Measurements from ENCODE around the gene MAST3. TPM values are rescaled to one million over a fixed set of nuclear protein-coding genes. Genes with fewer than 3 reads are reported as not detected.

Gene MAST3
- total and polyA plus RNA-seq, 2 of the 13 experiments (the other 11 are each of a cell fraction or from before 2014, with no cell fraction given), result 4.1 to 4.6 TPM

DNA sequence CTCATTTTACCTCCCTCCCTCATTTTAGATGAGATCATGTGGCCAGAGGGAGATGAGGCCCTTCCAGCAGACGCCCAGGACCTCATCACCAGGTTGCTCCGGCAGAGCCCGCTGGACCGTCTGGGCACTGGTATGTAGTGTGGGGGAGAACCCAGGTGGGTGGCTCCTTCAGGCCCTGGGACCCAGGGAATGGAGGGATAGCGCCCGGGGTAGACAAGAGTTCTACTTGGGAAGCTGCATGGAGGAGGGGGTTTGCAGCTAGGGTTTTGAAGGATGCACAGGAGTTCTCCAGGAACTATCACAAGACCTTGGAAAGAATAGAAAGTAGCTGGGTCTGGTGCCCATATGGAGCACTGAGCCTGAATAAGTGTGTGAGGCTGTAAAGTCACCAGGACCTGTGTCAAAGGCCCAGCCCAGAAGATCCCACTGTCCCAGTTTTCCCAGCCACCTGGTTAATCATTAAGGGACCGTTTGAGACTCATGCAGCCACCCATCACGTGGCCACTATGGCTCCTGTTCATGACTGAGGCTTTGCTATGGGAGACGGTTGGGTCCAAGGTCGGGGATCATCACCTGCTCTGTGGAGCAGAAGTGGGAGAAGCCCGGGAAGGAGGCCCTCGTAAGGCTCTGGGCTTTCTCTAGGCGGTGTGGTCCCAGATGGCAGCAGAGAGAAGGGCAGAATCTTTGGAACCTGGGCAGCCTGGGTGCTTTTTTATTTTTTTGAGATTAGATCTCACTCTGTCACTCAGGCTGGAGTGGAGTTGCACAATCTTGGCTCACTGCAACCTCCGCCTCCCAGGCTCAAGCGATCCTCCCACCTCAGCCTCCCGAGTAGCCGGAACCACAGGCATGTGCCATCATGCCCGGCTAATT is 38.4 kb downstream of the MAST3 start (continued):
- TF ChIP-seq ZNF713 (CRISPR knock-in tag; IDR thresholded peaks at IDR 0.05) (no peak), PHF20 (CRISPR knock-in tag; IDR thresholded peaks at IDR 0.05) (no peak), ZMYM3 (CRISPR knock-in tag; IDR thresholded peaks at IDR 0.05) (peak; percentile 94), SMARCC2 (IDR thresholded peaks at IDR 0.05) (no peak), ZNF614 (CRISPR knock-in tag; IDR thresholded peaks at IDR 0.05; ENCODE audit: borderline replicate concordance) (peak; percentile 74; the same call in 1 of the 2 replicates), ZFY (CRISPR knock-in tag; IDR thresholded peaks at IDR 0.05) (peak; percentile 63), SRSF9 (IDR thresholded peaks at IDR 0.05; ENCODE audit: borderline replicate concordance, insufficient read depth, low read depth, low read length, poor library complexity, severe bottlenecking) (no peak), TBL1XR1 (IDR thresholded peaks at IDR 0.05; ENCODE audit: borderline replicate concordance, low read length, partially characterized antibody) (no peak), NCOR1 (IDR thresholded peaks at IDR 0.05; ENCODE audit: borderline replicate concordance, low read length) (peak; percentile 53; the same call in 1 of the 2 replicates), ZNF567 (CRISPR knock-in tag; IDR thresholded peaks at IDR 0.05; ENCODE audit: borderline replicate concordance) (no peak), GABPA (IDR thresholded peaks at IDR 0.05; ENCODE audit: low read depth, low read length) (no peak), GABPA (CRISPR knock-in tag; IDR thresholded peaks at IDR 0.05; ENCODE audit: low read depth) (peak; percentile 26; the same call in 1 of the 2 replicates), MTF1 (CRISPR knock-in tag; IDR thresholded peaks at IDR 0.05) (no peak), ZKSCAN1 (IDR thresholded peaks at IDR 0.05; ENCODE audit: low read length) (no peak), ZNF7 (CRISPR knock-in tag; IDR thresholded peaks at IDR 0.05) (no peak), CEBPG (CRISPR knock-in tag; IDR thresholded peaks at IDR 0.05) (peak; percentile 88), ZNF484 (CRISPR knock-in tag; IDR thresholded peaks at IDR 0.05; ENCODE audit: borderline replicate concordance, low read depth) (no peak), ZC3H13 (CRISPR knock-in tag; IDR thresholded peaks at IDR 0.05) (no peak)
- TF ChIP-seq, protein P1, sequence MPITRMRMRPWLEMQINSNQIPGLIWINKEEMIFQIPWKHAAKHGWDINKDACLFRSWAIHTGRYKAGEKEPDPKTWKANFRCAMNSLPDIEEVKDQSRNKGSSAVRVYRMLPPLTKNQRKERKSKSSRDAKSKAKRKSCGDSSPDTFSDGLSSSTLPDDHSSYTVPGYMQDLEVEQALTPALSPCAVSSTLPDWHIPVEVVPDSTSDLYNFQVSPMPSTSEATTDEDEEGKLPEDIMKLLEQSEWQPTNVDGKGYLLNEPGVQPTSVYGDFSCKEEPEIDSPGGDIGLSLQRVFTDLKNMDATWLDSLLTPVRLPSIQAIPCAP (CRISPR knock-in tag; IDR thresholded peaks at IDR 0.05; ENCODE audit: low read depth), result no peak
- TF ChIP-seq, protein P2, sequence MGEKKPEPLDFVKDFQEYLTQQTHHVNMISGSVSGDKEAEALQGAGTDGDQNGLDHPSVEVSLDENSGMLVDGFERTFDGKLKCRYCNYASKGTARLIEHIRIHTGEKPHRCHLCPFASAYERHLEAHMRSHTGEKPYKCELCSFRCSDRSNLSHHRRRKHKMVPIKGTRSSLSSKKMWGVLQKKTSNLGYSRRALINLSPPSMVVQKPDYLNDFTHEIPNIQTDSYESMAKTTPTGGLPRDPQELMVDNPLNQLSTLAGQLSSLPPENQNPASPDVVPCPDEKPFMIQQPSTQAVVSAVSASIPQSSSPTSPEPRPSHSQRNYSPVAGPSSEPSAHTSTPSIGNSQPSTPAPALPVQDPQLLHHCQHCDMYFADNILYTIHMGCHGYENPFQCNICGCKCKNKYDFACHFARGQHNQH (CRISPR knock-in tag; IDR thresholded peaks at IDR 0.05), result peak; percentile 66; the same call in 1 of the 2 replicates
- TF ChIP-seq, protein P3, sequence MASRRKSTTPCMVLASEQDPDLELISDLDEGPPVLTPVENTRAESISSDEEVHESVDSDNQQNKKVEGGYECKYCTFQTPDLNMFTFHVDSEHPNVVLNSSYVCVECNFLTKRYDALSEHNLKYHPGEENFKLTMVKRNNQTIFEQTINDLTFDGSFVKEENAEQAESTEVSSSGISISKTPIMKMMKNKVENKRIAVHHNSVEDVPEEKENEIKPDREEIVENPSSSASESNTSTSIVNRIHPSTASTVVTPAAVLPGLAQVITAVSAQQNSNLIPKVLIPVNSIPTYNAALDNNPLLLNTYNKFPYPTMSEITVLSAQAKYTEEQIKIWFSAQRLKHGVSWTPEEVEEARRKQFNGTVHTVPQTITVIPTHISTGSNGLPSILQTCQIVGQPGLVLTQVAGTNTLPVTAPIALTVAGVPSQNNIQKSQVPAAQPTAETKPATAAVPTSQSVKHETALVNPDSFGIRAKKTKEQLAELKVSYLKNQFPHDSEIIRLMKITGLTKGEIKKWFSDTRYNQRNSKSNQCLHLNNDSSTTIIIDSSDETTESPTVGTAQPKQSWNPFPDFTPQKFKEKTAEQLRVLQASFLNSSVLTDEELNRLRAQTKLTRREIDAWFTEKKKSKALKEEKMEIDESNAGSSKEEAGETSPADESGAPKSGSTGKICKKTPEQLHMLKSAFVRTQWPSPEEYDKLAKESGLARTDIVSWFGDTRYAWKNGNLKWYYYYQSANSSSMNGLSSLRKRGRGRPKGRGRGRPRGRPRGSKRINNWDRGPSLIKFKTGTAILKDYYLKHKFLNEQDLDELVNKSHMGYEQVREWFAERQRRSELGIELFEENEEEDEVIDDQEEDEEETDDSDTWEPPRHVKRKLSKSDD (CRISPR knock-in tag; IDR thresholded peaks at IDR 0.05; ENCODE audit: low read depth), result no peak
- TF ChIP-seq, protein P4, sequence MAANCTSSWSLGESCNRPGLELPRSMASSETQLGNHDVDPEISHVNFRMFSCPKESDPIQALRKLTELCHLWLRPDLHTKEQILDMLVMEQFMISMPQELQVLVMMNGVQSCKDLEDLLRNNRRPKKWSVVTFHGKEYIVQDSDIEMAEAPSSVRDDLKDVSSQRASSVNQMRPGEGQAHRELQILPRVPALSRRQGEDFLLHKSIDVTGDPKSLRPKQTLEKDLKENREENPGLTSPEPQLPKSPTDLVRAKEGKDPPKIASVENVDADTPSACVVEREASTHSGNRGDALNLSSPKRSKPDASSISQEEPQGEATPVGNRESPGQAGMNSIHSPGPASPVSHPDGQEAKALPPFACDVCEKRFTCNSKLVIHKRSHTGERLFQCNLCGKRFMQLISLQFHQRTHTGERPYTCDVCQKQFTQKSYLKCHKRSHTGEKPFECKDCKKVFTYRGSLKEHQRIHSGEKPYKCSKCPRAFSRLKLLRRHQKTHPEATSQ (CRISPR knock-in tag; IDR thresholded peaks at IDR 0.05; ENCODE audit: borderline replicate concordance), result no peak
- TF ChIP-seq, protein P5, sequence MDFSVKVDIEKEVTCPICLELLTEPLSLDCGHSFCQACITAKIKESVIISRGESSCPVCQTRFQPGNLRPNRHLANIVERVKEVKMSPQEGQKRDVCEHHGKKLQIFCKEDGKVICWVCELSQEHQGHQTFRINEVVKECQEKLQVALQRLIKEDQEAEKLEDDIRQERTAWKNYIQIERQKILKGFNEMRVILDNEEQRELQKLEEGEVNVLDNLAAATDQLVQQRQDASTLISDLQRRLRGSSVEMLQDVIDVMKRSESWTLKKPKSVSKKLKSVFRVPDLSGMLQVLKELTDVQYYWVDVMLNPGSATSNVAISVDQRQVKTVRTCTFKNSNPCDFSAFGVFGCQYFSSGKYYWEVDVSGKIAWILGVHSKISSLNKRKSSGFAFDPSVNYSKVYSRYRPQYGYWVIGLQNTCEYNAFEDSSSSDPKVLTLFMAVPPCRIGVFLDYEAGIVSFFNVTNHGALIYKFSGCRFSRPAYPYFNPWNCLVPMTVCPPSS (IDR thresholded peaks at IDR 0.05), result no peak

Data from HepG2 (cell line).